GM19438 (cell line): ENCODE measurements around the gene ZNF469.

ENCODE experiments used
- ATAC-seq: cut with Tn5 transposase; IDR thresholded peaks from one replicate; pipeline ENCODE4 v1.9.1; 2021; ENCODE audit warnings: low read depth; ENCODE audit not compliant: unreplicated experiment

Gene ZNF469, protein sequence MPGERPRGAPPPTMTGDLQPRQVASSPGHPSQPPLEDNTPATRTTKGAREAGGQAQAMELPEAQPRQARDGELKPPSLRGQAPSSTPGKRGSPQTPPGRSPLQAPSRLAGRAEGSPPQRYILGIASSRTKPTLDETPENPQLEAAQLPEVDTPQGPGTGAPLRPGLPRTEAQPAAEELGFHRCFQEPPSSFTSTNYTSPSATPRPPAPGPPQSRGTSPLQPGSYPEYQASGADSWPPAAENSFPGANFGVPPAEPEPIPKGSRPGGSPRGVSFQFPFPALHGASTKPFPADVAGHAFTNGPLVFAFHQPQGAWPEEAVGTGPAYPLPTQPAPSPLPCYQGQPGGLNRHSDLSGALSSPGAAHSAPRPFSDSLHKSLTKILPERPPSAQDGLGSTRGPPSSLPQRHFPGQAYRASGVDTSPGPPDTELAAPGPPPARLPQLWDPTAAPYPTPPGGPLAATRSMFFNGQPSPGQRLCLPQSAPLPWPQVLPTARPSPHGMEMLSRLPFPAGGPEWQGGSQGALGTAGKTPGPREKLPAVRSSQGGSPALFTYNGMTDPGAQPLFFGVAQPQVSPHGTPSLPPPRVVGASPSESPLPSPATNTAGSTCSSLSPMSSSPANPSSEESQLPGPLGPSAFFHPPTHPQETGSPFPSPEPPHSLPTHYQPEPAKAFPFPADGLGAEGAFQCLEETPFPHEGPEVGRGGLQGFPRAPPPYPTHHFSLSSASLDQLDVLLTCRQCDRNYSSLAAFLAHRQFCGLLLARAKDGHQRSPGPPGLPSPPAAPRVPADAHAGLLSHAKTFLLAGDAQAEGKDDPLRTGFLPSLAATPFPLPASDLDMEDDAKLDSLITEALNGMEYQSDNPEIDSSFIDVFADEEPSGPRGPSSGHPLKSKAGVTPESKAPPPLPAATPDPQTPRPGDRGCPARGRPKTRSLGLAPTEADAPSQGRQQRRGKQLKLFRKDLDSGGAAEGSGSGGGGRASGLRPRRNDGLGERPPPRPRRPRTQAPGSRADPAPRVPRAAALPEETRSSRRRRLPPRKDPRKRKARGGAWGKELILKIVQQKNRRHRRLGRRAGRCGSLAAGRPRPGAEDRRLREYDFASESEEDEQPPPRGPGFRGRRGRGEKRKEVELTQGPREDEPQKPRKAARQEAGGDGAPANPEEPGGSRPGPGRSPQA (N-terminal part only)

DNA sequence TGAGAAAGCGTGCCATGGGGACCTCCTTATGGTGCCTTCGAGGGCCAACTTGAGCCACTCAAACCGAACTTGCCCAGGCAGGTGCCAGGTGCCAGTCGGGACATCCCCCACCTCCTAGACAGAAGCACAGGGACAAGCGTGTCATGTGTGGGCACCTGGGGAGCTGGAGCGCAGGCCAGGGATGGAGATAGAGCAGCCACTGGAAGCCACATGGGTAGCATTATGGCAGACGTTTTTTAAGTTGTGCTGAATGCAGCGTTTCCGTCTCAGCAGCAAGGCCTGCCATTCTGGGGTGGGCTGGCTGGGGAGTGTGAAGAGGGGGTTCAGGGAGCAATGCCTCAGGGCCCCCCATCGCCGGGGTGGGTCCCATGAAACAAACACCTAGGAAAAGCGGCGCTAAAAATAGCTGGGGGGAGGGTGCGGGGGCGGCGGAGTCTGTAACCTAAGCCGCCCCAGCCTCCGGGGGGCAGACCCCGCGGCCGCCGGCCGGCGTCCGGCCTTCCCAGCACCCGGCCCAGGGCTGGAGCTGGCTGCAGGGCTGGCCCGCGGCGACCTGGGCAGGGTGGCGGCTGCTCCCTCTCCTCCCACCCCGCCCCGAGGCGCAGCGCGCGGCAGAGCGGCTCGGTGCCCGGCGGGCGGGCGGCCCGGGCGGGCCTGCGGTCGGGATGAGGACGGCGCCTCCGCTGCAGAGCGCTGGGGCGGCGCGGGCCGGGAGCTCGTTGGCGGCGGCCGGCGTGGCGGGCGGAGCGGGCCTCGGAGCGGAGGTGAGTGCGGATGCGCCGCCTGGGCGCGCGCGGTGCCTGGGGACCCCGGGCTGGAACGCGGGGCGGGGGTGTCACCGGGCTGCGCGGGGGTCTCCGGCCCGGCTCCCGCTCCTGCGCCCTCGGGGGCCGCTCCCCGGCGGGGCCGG is at the start of gene ZNF469:
Gene ZNF469, plus strand, starts transcription at position 469 of the 910 bp plus-strand sequence. CDS start 44,512 bp downstream, outside the sequence.
- no peak for ATAC-seq

DNA sequence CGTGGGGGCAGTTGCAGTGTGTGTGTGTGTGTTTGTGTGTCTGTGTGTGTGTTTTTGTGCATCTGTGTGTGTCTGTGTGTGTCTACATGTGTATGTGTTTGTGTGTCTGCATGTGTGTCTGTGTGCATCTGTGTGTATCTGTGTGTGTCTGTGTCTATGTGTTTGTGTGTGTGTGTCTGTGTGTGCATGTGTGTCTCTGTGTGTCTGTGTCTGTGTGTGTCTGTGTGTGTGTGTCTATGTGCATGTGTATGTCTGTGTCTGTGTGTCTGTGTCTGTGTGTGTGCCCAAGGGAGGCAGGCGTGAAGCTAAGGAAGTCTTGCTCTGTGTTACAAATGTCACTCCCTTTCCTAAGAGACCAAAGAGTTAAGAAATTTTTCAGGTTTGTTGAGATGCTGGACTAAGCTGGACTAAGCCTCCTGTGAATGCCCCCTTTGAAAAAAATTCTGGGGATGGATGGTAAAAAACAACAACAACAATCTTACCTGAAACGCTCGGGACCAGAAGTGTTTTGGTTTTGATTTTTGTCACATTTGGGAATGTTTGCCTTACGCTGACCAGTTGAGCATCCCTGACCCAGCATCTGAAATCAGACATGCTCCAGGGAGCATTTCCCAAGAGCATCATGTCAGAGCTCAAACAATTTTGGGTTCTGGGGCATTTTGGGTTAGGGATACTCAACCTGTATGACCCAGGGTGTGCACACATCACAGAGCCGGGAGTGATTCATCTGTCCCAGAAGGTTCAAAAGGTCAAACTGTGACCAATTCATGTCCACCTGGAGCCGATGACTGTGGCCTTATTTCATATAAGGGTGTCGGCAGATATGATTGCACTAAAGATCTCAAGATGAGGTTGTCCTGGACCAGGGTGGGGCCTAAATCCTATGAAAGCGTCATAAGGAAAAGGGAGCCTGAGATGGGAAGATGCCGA is 48.6 kb upstream of the ZNF469 start:
- no peak for ATAC-seq

DNA sequence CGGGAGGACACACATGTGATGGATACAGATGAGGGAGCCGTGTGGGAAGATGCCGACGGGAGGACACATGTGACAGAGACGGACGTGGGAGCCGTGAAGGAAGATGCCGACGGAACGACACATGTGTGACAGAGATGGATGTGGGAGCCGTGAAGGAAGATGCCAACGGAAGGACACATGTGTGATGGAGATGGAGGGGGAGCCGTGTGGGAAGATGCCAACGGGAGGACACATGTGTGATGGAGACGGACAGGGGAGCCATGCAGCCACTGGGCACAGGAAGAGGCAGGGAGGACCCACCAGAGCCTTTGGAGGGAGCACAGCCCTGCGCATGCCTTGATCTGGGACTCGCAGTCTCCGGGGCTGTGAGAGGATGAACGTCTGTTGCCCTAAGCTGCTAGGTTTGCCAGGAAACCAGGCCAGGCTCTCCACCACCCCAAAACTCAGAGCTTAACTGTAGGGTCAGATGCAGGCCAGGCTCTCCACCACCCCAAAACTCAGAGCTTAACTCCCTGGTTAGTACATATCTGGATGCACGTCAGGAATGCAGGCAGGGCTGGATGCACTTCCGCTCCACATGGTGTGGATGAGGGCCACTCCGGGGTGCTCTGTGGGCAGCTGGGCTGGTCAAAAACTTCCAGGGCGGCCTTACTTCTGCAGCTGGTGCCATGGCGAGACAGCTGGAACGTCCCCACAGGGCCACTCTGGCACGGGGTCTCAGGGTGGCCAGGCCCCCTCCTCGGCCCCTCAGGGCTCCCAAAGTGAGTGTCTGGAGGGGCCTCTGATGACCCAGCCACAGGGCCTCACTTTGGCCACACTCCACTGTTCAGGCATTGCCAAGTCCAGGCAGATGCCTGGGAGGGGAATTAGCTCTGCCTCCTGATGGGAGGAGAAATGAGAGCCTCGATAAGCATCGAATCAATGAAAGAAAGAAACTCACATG is 47.7 kb upstream of the ZNF469 start:
- no peak for ATAC-seq

DNA sequence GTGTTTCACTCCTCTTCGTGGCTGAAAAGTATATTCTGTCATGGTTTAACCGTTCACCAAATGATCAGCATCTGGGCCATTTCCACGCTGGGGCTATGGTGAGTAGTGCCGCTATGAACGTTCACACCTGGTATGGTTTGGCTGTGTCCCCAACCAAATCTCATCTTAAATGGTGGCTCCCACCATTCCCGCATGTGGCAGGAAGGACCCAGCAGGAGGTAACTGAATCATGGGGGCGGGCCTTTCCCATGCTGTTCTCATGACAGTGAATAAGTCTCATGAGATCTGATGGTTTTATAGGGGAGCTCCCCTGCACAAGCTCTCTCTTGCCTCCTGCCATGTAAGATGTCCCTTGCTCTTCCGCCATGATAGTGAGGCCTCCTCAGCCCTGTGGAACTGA is 45.7 kb upstream of the ZNF469 start:
- ATAC-seq: no peak

DNA sequence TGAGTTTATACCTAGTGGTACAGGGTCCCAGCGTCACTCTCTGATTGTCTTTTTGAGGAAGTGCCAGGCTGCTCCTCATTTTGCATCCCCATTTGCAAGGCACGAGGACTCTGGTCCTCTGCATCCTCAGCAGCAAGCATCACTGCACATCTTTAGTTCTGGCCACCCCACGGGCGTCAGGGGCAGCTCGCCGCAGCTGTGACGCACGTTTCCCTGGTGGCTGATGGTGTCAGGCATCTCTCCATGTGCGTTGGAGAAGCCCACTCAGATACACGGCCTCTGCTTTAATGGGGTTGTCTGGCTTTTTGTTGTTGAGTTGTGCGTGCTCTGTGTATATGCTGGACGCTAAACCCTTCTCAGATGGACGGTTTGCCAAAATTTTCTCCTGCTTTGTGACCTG is 45.2 kb upstream of the ZNF469 start:
- no peak for ATAC-seq

DNA sequence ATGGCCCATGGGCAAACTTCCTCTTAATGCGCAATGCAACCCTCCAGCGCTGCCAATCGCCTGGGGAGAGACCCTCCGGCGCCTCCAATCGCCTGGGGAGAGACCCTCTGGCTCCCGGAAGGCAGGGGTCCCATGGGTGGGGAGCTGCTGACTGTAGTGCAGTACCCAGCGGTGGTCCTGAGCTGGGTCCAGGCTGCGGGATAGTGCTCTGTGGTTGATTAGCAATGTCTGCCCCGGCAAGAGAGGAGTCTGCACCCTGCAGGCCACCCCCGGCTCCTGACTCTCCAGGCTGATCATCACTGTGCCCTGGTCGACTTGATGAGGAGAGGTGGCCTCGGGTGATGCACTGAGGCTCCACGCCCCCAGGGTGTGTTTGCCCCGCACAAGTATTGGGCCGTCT is 44.6 kb upstream of the ZNF469 start:
- no peak for ATAC-seq

DNA sequence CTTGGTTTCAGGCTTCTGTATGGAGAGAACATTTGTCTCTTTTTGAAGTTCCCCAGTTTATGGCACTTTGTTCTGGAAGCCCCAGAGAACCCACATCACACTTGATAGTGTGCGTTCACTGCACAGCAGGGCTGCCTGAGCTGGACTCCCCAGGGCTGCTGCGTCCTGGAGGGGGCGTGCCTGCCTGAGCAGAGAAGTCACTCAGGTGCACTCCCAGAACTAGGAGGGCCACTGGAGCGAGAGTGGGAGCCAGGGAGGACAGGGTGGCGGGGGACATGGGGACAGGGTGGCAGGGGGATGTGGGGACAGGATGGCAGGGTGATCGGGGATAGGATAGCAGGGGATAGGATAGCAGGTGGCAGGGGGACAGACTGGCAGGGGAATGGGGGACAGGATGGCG is 43.9 kb upstream of the ZNF469 start:
- ATAC-seq: no peak

DNA sequence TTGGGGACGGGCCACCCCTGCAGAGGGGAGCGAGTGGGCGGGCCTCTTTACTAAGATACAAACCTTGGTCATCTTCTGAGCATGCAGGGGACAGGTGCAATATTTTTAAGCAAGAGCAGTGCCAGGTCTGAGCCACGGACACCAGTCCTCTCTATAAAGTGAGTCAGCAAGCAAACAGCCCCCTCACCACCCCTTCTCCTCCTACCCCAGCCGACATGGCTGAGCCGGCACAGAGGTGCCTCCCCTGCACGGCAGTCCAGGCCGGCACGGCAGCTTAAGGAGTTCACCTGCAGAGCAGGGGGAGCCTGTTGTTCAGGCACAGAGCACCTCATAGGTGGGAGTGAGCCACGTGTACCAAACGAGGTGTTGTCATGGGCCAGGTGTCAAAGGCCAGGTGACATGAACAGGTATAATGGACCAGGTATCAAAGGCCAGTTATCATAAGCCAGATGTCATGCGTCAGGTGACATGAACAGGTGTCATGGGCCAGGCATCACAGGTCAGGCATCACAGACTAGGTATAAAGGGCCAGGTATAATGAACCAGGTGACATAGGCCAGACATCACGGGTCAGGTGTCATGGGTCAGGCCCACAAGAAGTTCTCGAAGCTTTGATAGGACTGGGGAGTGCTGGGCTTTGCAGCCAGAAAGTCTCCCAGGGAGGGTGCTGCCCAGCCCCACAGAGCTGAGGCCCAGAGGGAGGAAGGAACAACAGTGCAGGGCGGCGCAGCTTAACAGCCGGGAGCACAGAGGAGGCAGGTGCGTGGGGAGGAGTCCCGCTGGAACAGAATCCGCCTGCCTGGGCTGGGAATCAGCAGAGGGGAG is 42.6 kb upstream of the ZNF469 start:
- ATAC-seq: no peak

DNA sequence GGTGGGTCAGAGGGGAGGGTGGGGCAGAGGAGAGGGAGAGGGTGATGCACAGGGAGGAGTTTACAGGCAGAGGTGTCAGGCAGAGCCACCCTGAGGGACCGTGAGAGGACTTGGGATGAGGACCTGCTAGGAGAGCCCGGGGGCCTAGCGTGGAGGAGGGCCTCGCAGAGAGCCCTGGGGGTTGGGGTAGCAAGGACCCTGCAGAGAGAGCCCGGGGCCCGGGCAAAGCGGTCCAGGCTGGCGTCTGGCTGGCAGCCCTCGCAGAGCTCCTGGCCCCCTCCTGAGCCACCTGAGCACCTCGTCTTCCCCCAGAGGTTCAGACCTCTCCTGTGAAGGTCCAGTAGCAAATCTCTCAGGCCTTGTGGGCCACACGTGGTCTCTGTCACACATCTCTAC is 42.0 kb upstream of the ZNF469 start:
- ATAC-seq: no peak

DNA sequence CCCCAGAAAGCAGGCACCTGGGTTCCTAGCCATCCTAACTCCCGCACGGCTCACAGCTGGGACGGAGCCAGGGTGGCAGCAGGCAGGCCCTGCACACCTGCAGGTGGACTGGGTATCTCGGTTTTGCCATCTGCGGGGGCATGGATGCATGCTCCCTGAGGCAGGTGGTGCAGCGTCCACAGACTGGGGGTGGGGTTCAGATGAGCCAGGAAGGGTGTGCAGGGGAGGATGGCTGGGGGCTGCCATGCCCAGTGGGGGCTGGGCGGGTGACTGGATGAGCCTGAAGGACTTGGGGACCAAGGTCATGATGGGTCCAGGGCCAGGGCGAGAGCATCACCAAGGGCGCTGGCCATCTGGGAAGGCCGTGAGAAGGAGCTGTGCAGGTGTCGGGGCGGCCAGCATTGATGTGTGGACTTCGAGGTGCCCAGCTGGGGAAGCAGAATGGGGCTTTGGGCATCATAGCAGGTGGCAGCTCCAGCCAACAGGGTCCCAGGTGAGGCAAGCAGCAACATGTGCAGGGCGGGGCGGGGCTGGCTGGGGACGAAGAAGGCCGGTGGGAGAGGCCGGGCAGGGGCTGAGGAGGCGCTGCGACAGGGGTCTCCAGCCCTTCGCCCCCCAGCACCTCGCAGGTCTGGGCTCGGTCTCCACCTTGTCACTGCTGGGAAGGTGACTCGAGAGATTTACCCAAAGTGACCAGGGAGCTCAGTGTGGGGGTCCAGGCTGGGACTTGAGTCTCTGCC is 41.0 kb upstream of the ZNF469 start:
- no peak for ATAC-seq

DNA sequence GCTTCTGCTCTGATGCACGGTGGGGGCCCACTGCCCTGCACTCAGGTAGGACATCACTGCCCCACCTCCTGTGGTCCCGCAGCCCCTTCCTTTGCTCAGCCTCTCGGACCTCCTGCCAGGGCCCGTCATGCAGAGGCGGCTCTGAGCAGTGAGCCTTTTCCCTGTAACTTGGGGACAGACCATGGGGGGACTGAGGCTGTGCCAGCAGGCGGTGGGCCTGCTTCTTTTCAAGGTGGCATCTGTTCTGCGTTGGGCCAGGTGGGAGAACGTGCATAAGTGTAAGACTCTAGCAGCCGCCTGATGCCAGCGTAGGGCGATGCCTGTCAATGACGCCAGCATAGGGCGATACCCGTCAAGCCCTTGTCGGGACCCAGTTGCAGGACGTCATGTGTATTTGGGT is 40.3 kb upstream of the ZNF469 start:
- ATAC-seq: no peak

DNA sequence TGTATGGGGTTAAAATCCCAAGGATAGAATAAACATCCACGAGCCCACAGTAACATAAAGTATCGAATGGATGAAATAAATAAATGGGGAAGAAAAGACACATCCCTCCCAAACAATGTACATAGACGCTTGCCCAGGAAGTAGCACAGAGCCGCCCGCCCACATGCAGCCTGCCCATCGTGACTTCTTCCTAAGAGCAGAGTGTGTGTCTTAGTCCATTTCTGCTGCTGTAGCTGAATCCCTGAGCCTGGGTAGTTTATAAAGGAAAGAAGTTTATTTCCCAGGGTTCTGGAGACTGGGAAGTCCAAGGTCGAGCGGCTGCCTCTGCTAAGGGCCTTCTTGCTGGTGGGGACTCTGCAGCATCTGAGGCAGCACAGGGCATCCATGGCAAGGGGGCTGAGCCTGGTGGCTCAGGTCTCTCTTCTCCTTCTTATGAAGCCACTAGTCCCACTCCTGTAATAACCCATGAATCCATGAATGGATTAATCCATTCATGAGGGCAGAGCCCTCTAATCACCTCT is 39.4 kb upstream of the ZNF469 start:
- no peak for ATAC-seq

DNA sequence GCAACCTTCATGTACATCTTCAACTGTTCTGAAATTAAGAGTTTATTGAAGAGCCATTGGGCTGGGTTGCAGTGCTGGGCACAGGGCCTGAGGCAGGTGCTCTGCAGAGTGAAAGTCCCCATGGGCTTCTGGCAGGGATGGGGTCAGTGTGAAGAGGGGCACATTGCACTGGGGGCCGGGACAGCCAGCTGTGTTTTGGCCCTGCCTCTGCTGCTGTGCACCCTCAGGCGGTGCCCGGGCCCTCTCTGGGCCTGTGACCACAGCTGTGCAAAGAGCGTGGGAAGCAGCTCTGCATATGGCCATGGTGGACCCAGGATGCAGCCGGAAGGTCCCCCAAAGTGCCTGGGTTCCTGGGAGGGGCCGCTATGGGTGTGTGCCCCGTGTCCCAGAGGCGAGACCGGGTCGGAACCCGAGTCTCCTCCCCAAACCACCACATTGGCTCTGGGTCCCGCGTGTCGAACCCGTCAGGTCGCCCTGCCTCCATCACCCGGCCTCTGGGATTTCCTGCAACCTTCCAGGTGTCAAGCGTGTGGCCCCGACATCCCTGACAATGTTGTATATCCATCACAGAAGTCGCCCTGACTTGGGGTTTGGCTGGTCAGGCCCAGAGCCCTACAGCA is 38.2 kb upstream of the ZNF469 start:
- no peak for ATAC-seq

DNA sequence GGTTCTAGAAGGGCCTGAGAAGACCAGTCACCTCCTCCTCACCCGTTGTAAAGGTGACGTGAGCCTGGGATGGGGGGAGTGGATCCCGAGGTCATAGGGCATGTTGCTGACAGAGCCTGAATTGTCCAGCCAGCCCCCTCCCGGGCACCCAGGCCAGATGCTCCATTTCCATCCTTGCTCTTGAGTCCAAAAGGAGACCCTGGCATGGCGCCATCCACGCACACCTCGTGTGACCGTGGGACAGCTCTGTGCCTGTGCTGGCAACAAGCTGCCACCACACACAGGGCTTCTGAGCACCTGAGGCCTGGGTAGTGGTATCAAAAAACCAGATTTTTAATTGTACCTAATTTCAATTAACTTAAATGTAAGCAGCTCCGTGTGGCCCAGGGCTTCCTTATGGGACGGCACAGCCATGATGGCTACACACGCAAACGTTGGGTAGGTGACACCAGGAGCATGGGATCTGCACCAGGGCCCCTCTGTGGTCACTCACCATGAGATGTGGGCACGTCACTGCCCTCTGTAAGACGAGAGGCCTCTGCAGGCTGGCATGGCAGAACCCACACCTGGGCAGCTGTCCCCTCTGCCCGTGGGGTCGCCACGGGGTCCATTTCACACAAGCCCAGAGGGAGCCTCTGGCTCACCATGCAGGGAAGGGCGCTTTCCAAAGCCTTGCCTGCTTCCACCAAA is 37.6 kb upstream of the ZNF469 start:
- ATAC-seq: no peak
